PFSK-1 (cell line): ENCODE results near the gene KREMEN2.

Source experiments
- FOXP2 ChIP-seq: optimal IDR thresholded peaks from 2 replicates; pipeline ENCODE3; 2011; ENCODE audit warnings: borderline replicate concordance, control low read depth, inconsistent platforms; ENCODE audit not compliant: insufficient read depth; ENCODE audit errors: extremely low read length, extremely low read depth
- POLR2AphosphoS5 ChIP-seq: IDR thresholded peaks from 2 replicates; pipeline ENCODE4 v1.6.1; 2012; ENCODE audit warnings: low read depth, mild to moderate bottlenecking, control low read depth, low read length, moderate library complexity
- REST ChIP-seq, 2 experiments: IDR thresholded peaks; 2 replicates each; pipeline versions ENCODE4 v1.6.1 to v1.8.0; 2011 to 2012; ENCODE audit warnings: low read depth in 2 of 2, low read length in 2 of 2, control low read depth in 1 of 2, inconsistent platforms in 1 of 2, mild to moderate bottlenecking in 1 of 2, moderate library complexity in 1 of 2; ENCODE audit not compliant: insufficient read depth in 1 of 2
- SIN3A ChIP-seq: IDR thresholded peaks from 2 replicates; pipeline ENCODE4 v1.6.1; 2012; ENCODE audit warnings: mild to moderate bottlenecking, low read length, moderate library complexity, borderline replicate concordance; ENCODE audit not compliant: insufficient read depth
- TAF1 ChIP-seq: IDR thresholded peaks from 2 replicates; pipeline ENCODE4 v1.6.1; 2012; ENCODE audit warnings: low read length, control low read depth, borderline replicate concordance; ENCODE audit not compliant: insufficient read depth

KREMEN2 gene

GRCh38 chr16:2950353-2950724 lies 13.7 kb upstream of the KREMEN2 start:
- TF ChIP-seq SIN3A (no peak), POLR2AphosphoS5 (no peak), FOXP2 (no peak), REST (IDR thresholded peaks at IDR 0.05; ENCODE audit: insufficient read depth in 1 of 2, low read depth in 2 of 2, low read length in 2 of 2) (no peak), TAF1 (no peak)

GRCh38 chr16:2950773-2951172 lies 13.3 kb upstream of the KREMEN2 start:
- TF ChIP-seq REST (IDR thresholded peaks at IDR 0.05; ENCODE audit: insufficient read depth in 1 of 2, low read depth in 2 of 2, low read length in 2 of 2) (no peak), SIN3A (no peak), FOXP2 (no peak), POLR2AphosphoS5 (no peak), TAF1 (no peak)

- TF ChIP-seq POLR2AphosphoS5 (no peak), SIN3A (no peak), REST (IDR thresholded peaks at IDR 0.05; ENCODE audit: insufficient read depth in 1 of 2, low read depth in 2 of 2, low read length in 2 of 2) (no peak), FOXP2 (no peak), TAF1 (no peak)
These were observed 11.4 kb upstream of the KREMEN2 start for GRCh38 chr16:2952679-2953078.

- TF ChIP-seq TAF1 (no peak), FOXP2 (no peak), POLR2AphosphoS5 (no peak), REST (IDR thresholded peaks at IDR 0.05; ENCODE audit: insufficient read depth in 1 of 2, low read depth in 2 of 2, low read length in 2 of 2) (no peak), SIN3A (no peak)
These were observed 10.1 kb upstream of the KREMEN2 start for GRCh38 chr16:2953706-2954627.
